CD4-positive, alpha-beta T cell treated with Interleukin-17A for 4 hours (primary cell): Measurements from ENCODE around the gene ACTMAP.
"Not testable (repeated sequence)": the region's sequence is repeated elsewhere in the genome, so short reads cannot be mapped to it uniquely, and the experiment has no call there.

Source experiments
- DNase-seq: peaks from one replicate; pipeline ENCODE4 v3.0.0-alpha.2; 2020; ENCODE audit warnings: mixed read lengths

Gene ACTMAP

DNA sequence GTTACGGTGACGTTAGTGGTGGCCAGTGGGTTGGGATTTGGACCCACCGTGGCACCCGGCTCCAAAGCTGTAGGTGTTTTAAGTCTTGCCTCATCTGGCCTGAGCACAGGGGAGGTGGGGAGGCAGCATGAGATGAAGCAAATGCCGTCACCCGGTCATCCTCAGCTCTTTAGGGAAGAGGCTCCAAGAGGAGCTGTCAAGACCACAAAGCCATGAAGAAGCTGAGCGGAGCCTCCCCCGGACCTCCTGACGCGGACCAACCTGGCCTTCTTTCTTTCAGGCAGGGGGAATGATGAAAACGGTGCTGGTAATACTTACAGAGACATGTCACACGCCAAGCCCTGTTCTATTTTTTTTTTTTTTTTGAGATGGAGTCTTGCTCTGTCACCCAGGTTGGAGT is 7.4 kb downstream of the ACTMAP start:
- DNase-seq, result no peak

DNA sequence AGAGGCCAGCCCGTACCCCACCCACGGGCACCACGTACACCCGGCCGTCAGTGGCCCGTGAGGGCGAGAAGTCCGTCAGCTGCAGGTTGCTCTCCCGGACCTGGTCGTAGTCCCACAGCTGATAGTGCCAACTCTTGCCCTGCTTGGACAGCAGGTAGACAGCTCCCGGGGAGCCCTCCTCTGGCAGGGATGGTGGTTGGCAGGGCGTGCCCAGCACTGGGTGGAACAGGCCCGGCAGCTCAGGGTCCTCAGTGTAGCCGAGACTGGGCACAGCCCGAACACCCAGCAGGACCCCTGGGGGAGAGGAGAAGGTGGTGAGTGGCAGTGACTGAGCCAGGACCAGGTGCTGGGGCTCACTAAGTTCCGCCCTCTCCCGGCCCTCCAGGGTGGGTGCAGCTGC is 7.8 kb downstream of the ACTMAP start:
- DNase-seq, result no peak

DNA sequence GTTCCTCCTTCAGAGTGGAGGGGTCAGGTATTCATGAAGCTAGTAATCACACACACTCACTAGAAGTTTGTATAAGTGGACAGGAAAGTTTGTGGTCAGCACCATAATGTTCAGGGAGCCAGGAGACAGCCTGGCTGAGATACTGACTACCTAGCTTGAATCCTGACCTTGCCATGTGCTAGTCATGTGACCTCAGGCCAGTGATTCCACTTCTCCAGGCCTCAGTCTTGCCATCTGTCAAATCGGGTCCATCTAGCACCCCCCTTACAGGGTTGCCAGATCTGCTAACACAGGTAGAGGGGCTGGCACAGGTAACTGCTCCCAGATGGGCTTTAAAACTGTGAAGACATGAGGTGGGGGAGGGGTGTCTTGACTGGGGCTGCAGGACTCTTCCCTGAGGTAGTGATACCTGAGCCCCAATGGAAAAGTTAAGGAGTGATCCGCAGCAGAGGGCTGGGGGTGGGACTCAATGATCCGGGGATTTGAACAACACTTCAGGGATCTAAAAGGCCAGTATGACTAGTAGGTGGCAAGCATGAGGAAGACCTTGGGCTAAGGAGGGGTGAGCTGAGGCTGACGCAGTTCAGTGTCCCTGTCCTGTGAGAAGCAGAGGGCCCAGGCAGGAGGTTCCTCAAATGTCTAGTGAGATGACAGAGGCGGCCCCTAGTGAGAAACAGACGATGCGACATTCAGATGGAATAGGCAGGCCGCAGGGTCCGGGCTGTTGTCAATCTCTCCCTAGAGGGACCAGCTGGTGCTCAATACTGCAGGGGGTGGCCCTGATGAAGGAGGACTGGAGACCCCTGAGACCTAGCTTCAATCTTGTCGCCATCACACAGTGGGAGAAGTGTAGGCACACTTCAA is 8.5 kb downstream of the ACTMAP start:
- DNase-seq, result no peak

DNA sequence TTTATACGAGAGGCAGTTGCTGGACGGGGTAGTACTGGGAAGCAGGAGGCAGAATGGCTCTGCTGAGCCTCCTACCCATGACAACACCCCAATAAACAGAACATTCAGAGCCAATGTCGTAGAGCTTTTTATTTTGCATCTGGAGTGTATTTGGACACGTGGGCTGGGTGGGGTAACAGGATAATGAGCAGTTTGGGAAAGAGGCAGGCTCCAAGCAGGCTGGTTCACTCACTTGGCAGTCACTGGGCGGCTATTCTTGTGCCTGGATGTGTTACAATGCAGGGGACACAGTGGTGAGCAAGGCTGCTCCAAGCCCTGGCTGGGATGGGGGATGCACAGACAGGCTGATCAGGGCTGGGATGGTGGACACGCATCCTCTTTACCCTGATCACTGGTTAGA is 9.5 kb downstream of the ACTMAP start:
- DNase-seq, result no peak

DNA sequence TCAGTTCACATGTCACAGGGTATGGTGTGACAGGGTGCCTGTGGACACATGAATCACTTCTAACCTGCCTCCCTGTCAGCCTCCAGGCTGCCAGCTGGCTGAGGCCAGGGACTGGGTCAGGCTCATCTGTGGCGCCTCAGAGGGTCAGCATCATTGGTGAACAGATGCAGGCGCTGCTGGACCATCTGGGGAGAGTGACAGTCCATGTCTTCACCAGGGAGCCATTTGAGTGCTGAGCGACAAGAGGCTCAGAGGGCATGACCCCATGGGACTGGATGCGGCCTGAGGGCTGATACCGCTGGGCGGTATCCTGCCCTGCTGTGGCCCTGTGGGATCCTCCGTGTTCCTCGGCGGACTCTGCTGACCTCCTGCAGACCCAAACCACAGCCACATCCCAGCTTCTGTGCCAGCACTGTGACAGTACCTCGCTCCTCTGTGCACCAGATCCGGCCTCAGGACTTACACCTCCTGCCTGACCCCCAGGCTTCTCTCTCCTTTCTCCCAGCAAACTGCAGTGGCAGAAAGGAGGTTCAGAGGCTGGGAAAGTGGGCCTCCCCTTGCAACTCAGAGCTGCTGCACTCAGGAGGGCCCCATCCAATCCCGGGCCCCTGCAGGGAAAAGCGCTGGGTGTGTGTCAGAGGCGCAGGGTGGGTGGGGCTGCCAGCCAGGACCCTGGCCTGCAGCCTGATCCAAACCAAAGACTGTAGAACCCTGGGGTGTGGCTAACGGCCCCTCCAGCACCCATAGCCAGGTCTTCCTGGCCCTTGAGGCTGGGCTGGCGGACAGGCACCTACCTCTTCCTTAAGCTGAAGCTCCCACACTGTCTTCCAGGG is 10.2 kb downstream of the ACTMAP start:
- DNase-seq, result no peak

DNA sequence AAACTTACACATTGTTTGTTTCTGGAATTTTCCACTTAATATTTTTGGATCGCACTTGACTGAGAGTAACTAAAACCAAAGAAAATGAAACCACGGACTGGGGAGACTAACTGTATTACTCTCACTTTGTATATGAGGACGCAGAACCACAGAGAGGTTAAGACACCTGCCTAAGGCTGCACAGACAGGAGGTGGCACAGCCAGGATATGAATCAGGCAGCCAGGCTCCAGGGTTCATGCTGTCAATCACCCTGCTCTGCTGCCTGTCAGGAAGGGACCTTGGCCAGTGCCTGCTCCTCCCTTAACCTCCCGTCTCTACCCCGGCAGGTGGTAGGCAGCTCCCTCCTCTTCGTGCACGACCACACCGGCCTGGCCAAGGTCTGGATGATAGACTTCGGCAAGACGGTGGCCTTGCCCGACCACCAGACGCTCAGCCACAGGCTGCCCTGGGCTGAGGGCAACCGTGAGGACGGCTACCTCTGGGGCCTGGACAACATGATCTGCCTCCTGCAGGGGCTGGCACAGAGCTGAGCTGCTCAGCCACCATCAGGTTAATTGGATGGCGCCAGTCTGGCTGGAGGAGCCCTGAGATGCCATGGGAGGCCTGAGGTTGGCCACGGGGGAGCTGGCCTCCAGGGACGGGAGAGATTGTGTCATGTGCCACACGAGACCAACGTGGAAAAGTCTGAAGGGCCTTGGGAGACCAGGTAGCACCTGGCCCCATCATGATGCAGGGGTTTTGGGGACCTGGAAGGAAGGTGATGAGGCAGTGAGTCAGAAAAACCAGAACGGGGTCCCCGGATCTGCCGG is 11.0 kb downstream of the ACTMAP start:
- no peak for DNase-seq

DNA sequence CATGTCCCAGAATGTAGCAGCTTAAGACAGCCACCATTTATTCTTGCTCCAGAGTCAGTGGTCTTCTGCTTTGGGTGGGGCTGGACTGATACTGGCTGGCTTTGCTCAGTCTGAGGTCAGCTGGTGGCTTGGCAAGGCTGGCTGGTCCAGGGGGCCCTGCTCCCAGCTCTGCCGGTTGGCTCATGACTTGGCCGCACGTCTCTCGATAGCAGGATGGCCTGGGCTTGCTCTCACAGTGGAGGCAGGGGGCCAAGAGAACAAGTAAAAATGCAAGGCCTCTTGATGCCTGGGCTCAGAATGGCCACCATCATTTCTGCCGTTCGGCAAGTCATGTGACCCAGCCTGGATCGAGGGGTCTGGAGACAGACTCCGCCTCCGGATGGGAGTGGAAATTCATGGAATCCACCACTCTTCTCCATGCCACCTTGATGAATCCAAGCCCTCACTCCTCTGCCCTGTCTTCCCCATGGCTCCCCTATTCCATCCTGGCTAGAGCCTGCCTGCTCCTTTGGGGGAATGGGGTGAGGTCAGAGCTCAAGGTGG is 13.1 kb downstream of the ACTMAP start:
- DNase-seq, result no peak

DNA sequence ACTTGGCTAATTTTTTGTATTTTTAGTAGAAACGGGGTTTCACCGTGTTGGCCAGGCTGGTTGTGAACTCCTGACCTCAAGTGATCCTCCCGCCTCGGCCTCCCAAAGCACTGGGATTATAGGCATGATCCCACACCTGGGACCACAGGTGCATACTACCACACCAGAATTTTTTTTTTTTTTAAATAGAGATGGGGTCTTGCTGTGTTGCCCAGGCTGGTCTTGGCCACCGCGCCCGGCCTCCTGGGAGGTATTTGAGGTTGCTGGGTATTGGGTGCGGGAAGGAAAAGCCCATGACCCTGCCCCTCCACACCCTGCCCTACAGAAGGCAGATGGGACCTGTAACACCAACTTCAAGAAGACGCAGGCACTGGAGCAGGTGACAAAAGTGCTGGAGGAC is 13.6 kb downstream of the ACTMAP start:
- no peak for DNase-seq

DNA sequence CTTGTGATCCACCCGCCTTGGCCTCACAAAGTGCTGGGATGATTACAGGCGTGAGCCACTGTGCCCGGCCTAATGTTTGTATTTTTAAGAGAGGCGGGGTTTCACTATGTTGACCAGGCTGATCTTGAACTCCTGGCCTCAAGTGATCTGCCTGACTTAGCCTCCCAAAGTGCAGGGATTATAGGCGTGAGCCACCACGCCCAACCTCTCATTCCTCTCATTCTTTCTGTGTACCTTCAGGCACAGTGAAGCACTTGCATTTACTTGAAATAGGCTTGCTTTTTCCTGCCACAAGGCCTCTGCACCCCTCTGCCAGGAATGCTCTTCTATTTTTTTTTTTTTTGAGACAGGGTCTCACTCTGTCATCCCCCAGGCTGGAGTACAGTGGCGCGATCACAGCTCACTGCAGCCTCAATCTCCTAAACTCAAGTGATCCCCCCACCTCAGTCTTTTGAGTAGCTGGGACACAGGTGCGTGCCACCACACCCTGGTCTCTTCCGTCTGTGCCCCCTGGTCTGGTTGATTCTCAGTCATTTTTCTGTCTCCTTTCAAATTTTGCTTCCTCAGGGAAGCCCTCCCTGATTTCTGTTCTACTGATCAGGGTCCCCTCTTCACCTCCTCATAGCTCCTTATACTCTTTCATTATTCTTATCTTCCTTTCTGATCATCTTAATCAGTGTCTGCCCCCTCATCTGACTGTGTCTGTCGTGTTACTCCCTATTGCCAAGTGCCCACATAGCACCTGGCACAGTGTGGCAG is 15.1 kb downstream of the ACTMAP start:
- no peak for DNase-seq

DNA sequence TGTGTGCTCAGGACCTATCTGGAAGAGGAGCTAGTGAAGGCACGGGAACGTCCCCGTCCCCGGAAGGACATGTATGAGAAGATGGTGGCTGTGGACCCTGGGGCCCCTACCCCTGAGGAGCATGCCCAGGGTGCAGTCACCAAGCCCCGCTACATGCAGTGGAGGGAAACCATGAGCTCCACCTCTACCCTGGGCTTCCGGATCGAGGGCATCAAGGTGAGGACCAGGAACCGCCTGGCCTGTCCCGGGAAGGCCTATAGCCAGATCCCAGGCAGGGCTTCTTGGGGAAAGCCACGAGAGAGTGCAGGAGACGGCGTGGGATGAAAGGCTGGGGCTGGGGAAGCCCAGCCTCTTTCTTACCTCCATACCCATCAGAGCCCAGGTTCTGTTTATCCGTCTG is 17.1 kb downstream of the ACTMAP start:
- DNase-seq, result no peak

DNA sequence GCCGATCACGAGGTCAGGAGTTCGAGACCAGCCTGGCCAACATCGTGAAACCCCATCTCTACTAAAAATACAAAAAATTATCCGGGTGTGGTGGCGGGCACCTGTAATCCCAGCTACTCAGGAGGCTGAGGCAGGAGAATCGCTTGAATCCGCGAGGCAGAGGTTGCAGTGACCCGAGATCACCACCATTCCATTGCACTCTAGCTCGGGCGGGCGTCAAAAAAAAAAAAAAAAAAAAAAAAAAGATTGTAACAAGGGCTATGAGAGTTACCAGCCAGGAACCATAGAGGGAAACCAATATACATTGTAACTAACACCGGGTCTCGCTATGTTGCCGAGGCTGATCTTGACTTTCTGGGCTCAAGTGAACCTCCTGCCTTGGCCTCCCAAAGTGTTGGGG is 18.0 kb downstream of the ACTMAP start:
- not testable (repeated sequence) for DNase-seq

DNA sequence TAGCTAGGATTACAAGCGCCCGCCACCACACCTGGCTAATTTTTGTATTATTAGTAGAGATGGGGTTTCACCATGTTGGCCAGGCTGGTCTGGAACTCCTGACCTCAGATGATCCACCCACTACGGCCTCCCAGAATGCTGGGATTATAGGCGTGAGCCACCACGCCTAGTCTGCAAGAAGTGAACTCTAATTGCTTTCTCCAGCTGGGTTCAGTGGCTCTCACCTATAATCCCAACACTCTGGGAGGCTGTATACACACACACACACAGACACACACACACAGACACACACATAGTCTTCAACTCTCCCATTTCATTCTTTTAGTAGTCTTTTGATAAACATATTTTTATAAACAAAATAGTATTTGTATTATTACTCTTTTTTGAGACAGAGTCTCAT is 20.2 kb downstream of the ACTMAP start:
- not testable (repeated sequence) for DNase-seq

DNA sequence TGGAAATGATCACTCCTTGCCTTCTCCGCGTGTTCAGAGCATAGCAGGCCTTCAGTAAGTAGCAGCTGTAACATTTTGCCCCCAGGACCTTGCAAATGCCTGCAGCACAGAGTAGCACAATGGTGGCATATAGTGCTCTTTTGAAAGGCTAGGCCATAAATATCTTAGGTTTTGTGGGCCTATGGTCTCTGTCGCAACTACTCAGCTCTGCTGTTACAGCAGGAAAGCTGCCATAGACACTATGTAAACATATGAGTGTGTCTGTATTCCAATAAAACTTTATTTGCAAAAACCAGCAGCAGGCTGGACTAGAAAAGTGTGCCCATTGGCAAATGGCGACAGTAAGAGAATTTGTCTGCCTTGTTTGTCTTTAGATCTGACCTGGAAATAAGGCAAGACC is 24.0 kb downstream of the ACTMAP start:
- no peak for DNase-seq

DNA sequence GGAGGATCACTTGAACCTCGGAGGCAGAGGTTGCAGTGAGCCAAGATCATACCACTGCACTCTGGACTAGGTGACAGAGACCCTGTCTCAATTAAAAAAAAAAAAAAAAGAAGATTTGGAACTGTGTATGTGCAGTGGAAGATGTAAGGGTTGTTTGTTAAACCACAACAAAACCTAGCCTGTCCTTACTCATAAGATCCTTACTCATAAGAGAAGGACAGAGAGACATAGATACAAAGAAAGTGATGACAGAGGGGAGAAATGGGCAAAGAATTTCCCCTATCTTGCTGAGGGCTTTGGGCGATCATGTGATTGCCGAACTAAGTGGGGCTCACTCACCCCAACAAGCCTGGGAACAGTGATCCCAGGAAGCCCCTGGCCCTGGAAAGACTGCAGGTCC is 25.4 kb downstream of the ACTMAP start:
- no peak for DNase-seq

DNA sequence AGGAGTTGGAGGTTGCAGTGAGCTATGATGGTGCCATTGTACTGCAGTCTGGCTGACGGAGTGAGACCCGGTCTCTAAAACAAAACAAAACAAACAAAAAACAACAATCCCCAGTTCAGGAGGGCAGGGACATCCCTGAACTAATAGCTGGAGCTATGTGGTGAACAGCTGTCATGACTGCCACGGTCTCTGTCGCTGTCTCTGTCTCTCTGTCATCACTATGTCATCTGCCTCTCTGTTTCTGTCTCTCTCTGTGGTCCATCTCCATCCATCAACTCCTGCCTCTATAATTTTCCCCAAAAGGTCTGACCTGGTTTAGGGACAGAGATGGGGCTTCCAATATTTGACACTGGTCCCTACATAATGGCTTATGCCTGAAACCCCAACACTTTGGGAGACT is 26.0 kb downstream of the ACTMAP start:
- DNase-seq, result no peak

DNA sequence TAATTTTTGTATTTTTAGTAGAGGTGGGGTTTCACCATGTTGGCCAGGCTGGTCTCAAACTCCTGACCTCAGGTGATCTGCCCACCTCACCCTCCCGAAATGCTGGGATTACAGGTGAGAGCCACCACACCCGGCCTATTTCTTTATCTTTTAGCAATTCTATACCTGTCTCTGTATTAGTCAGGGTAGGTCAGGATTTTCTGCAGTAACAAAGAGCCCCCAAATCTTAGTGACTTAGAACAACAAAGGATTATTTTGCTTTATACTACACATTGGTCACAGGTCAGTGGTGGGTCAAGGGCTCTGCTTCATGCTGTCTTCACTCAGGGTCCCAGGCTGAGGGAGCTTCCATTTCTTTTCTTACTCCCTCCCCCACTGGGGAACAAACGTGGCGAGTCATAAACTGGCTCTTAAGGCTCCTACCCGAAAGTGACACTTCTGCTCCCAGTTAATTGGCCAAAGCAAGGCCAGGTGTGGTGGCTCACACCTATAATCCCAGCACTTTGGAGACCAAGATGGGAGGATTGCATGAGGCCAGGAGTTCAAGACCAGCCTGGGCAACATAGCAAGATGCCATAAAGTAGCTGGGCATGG is 26.5 kb downstream of the ACTMAP start:
- no peak for DNase-seq

DNA sequence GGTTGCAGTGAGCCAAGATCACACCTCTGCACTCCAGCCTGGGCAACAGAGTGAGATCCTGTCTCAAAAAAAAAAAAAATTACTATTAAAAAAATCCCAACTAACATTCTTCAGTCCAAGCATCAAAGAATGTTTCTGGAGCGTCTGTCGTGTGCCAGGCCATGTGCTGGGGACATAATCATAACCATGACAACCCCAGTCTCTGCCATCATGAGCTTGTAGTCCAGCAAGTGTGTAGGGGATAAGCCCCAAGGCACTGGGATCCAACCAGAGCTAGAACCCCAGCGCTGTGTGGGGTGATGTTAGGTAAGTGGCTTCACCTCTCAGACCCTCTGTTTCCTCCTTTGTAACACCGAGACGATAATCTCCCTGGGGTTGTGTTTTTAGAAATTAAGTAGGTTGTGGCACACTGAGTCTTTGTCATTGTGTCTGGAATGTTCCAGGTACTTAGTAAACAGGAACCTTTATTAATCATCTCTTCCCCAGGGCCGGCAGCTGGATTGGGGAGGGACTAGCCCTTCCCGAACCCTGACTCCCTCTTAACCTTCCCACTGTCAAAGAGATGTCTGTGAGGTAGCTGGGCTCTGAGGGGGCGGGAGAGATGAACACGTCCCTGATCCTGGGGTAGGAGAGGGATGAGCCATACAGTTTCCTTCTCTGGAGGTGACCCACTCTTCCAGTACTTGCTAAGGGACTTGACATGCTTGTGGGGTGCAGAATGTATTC is 28.2 kb downstream of the ACTMAP start:
- no peak for DNase-seq

DNA sequence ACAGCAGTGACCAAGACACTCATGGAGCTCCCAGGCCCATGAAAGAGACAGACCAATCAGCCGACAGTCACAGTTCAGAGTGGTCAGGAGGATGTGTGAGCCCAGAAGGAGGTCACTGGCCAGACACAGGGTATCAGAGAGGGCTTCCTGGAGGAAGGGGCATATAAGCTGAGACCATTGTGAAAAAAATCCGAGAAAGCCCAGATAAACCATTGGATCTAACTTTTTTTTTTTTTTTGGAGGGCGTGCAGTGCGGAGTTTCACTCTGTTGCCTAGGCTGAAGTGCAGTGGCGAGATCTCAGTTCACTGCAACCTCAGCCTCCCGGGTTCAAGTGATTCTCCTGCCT is 29.2 kb downstream of the ACTMAP start:
- DNase-seq, result no peak

DNA sequence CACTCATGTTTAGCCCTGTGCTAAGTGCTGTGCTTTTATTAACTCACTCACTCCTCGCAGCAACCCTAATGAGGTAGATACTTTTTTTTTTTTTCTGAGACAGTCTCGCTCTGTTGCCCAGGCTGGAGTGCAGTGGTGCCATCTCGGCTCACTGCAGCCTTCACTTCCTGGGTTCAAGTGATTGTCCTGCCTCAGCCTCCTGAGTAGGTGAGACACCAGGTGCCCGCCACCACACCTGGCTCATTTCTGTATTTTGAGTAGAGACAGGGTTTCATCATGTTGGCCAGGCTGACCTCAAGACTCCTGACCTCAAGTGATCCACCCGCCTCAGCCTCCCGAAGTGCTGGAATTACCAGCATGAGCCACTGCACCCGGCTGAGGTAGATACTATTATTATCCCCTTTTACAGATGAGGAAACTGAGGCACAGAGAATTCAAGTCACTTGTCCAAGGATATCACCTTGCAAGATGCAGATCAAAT is 30.8 kb downstream of the ACTMAP start:
- DNase-seq, result no peak

DNA sequence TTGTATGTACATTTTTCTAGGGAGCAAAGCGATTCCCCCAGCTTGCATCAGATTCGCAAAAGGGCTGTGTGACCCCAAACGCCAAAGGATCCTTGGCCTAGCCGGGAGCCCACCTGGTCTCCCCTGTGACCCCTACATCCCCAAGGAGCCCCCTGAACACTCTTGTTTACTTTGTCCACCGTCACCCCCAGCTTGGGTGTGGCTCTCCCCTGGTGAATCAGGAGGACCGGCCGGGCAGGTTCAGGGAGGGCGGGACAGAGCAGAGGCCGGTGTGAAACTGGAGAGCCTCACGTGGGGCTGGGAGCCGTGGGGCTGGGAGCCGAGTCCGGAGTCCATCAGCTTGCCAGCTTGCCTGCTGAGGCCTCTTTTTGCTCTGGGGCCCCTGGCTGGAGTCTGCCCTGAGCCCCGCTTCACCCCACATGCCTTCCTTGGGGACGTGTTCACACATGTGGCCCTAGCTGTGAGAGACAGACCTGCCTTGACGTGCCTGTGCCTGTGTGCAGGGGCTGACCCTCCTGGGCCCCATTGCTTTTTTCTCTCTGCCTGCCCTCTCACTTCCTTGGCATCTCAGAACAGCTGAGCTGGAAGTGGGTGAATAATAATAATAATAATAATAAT is 31.4 kb downstream of the ACTMAP start:
- DNase-seq, result no peak
